Keratinocyte (primary cell): ENCODE results near the gene SCUBE3. TPM values are rescaled to one million over a fixed set of nuclear protein-coding genes. Genes with fewer than 3 reads are reported as not detected.

ENCODE experiments used
- DNase-seq: peaks from one replicate; pipeline ENCODE4 v3.0.0-alpha.2; 2011; ENCODE audit warnings: low read depth, missing footprints, low spot score
- FAIRE-seq: peaks from 2 replicates; lab custom pipeline; 2011; peaks lifted over from hg19 to GRCh38; lab: Jason Lieb, UNC
- H2AFZ ChIP-seq: 2 replicates; pipeline ENCODE4 v1.6.0; 2012; ENCODE audit warnings: low read length, control low read depth, inconsistent platforms; ENCODE audit not compliant: control insufficient read depth
- H3K27ac ChIP-seq: 2 replicates; pipeline ENCODE4 v1.5.1; 2011; ENCODE audit warnings: low read length; ENCODE audit not compliant: control insufficient read depth, insufficient read depth
- H3K27me3 ChIP-seq: 3 replicates; pipeline ENCODE4 v1.6.0; 2011; ENCODE audit warnings: low read length; ENCODE audit not compliant: control insufficient read depth, insufficient read depth; ENCODE audit errors: extremely low read depth
- H3K36me3 ChIP-seq, 2 experiments: 2 replicates in 1 of 2; 3 replicates in 1 of 2; pipeline ENCODE4 v1.5.1; 2011; ENCODE audit warnings: low read length in 2 of 2, mild to moderate bottlenecking in 1 of 2; ENCODE audit not compliant: control insufficient read depth in 2 of 2, insufficient read depth in 2 of 2; ENCODE audit errors: extremely low read depth in 1 of 2
- H3K4me1 ChIP-seq: 3 replicates; pipeline ENCODE4 v1.5.1; 2011; ENCODE audit warnings: low read length; ENCODE audit not compliant: control insufficient read depth, insufficient read depth; ENCODE audit errors: extremely low read depth
- H3K4me2 ChIP-seq: 3 replicates; pipeline ENCODE4 v1.6.0; 2011; ENCODE audit warnings: low read depth, low read length; ENCODE audit not compliant: control insufficient read depth, insufficient read depth; ENCODE audit errors: extremely low read depth
- H3K4me3 ChIP-seq, 3 experiments: fragments of 200-600 bp in 1 of 3; sonication (generic) in 1 of 3; 2 replicates in 2 of 3; 3 replicates in 1 of 3; pipeline ENCODE4 v1.5.1; 2011 to 2016; ENCODE audit warnings: low read length in 3 of 3, mild to moderate bottlenecking in 3 of 3, control low read depth in 2 of 3, inconsistent platforms in 1 of 3, low read depth in 1 of 3, mixed read lengths in 1 of 3, mixed run types in 1 of 3, moderate library complexity in 1 of 3; ENCODE audit not compliant: control insufficient read depth in 2 of 3, insufficient read depth in 2 of 3; ENCODE audit errors: extremely low read depth in 1 of 3
- H3K79me2 ChIP-seq: 2 replicates; pipeline ENCODE4 v1.6.0; 2012; ENCODE audit warnings: low read length; ENCODE audit not compliant: control insufficient read depth, insufficient read depth
- H3K9ac ChIP-seq: 3 replicates; pipeline ENCODE4 v1.6.0; 2011; ENCODE audit warnings: low read length; ENCODE audit not compliant: control insufficient read depth, insufficient read depth; ENCODE audit errors: extremely low read depth
- H3K9me1 ChIP-seq: 3 replicates; pipeline ENCODE4 v1.6.0; 2011; ENCODE audit warnings: low read length; ENCODE audit not compliant: control insufficient read depth, insufficient read depth; ENCODE audit errors: extremely low read depth
- H3K9me3 ChIP-seq: 2 replicates; pipeline ENCODE4 v1.5.1; 2012; ENCODE audit warnings: low read depth, low read length; ENCODE audit not compliant: control insufficient read depth
- H4K20me1 ChIP-seq: 3 replicates; pipeline ENCODE4 v1.6.0; 2011; ENCODE audit warnings: low read length; ENCODE audit not compliant: control insufficient read depth, insufficient read depth; ENCODE audit errors: extremely low read depth
- CTCF ChIP-seq, 3 experiments: IDR thresholded peaks in 1 of 3; conservative IDR thresholded peaks in 1 of 3; optimal IDR thresholded peaks in 1 of 3; 2 replicates in 2 of 3; 3 replicates in 1 of 3; pipeline versions ENCODE3 to v1.5.1; 2011; ENCODE audit warnings: low read length in 3 of 3, mild to moderate bottlenecking in 3 of 3, moderate library complexity in 2 of 3, control low read depth in 1 of 3, inconsistent platforms in 1 of 3; ENCODE audit not compliant: insufficient read depth in 2 of 3; ENCODE audit errors: extremely low read depth in 1 of 3
- EZH2 ChIP-seq: IDR thresholded peaks from one replicate; pipeline ENCODE4 v1.6.1; 2012; ENCODE audit warnings: inconsistent platforms, mild to moderate bottlenecking, low read length, moderate library complexity
- dilution Hi-C: fragments of 300-500 bp; cut with MboI; formaldehyde crosslinking; loops from one replicate; pipeline ENCODE4 v1.7.0; 2020; ENCODE audit warnings: low sequenced_read_pairs; ENCODE audit not compliant: extremely low pct_ligation_motif_present
- polyA plus RNA-seq, 5 experiments: library from polyadenylated mRNA; depleted of rRNA in 3 of 5; stranded (reverse) in 3 of 5; stranded (forward) in 1 of 5; unstranded in 1 of 5; fragments of >200 nt; gene quantifications; 1 replicate in 1 of 5; 2 replicates in 3 of 5; 3 replicates in 1 of 5; pipeline versions ENCODE4 v1.2.1 to v1.2.3, GENCODE V29; 2011 to 2012; ENCODE audit warnings: missing spikeins in 2 of 5, low read depth in 1 of 5, low replicate concordance in 1 of 5

SCUBE3 gene
- polyA plus RNA-seq, 1 donor (not counting 4 experiments of a cell fraction or from before 2014, with no cell fraction given), result 0.01 TPM

- H3K27ac ChIP-seq, result no peak overlapping the region
- H2AFZ ChIP-seq, result no peak overlapping the region
- H3K4me2 ChIP-seq, result no peak overlapping the region
- dilution Hi-C loops, result no loop called here
- no peak overlapping the region for H3K9ac ChIP-seq
- H3K9me3 ChIP-seq, result no peaks in the 10 kb centered on the region
- no peaks in the 10 kb centered on the region for H4K20me1 ChIP-seq
- DNase-seq, result no peak
- H3K36me3 ChIP-seq, result peaks cover 3 to 10% of the 10 kb centered on the region in 2 experiments
- H3K9me1 ChIP-seq, result no peaks in the 10 kb centered on the region
- no peaks in the 10 kb centered on the region for H3K79me2 ChIP-seq
- no peak overlapping the region for H3K4me3 ChIP-seq
- H3K4me1 ChIP-seq, result no peaks in the 10 kb centered on the region
- H3K27me3 ChIP-seq, result no peaks in the 10 kb centered on the region
- no peak for TF ChIP-seq EZH2
- TF ChIP-seq CTCF (optimal IDR thresholded peaks at IDR 0.05 in 1 of 3, IDR thresholded peaks at IDR 0.05 in 1 of 3, conservative IDR thresholded peaks at IDR 0.05 in 1 of 3; ENCODE audit: extremely low read depth in 1 of 3, insufficient read depth in 2 of 3, low read length in 3 of 3), result no peak
- no peak for FAIRE-seq
Observed at GRCh38 chr6:35282472-35282871, 68.7 kb downstream of the SCUBE3 start.

DNA sequence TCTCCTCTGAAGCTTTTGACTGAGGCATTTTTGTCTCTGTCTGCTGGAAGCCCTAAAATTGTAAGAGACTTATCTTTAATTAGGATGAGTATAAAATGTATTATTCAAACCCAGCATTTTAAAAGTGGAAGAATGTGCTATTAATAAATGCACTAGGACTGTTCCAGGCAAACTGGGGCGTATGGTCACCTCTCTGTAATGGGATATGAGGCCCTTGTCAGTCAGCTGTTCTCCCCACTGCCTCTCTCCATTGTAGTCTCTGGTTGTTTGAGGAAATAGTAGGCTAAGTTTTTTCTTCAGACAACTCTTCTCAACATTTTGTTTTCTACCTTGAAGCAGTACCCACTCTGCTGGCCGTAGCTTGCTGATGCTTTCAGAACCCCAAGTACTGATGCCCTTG lies 69.6 kb downstream of the SCUBE3 start:
- Histone ChIP-seq H3K9me3 (no peaks in the 10 kb centered on the region), H3K9ac (no peak overlapping the region), H3K9me1 (no peaks in the 10 kb centered on the region), H3K27ac (no peak overlapping the region), H3K4me2 (no peak overlapping the region), H3K4me1 (no peaks in the 10 kb centered on the region), H2AFZ (no peak overlapping the region), H3K4me3 (no peak overlapping the region), H3K79me2 (no peaks in the 10 kb centered on the region), H3K27me3 (no peaks in the 10 kb centered on the region), H4K20me1 (no peaks in the 10 kb centered on the region), H3K36me3 (peaks cover 3 to 13% of the 10 kb centered on the region in 2 experiments)
- no peak for FAIRE-seq
- dilution Hi-C loops, result no loop called here
- TF ChIP-seq CTCF (optimal IDR thresholded peaks at IDR 0.05 in 1 of 3, IDR thresholded peaks at IDR 0.05 in 1 of 3, conservative IDR thresholded peaks at IDR 0.05 in 1 of 3; ENCODE audit: extremely low read depth in 1 of 3, insufficient read depth in 2 of 3, low read length in 3 of 3), result no peak
- no peak for TF ChIP-seq EZH2
- DNase-seq, result no peak
